Bronchial epithelial cell (primary cell): Measurements from ENCODE around the gene DKK1. TPM values are rescaled to one million over a fixed set of nuclear protein-coding genes. Genes with fewer than 3 reads are reported as not detected.
A peak's percentile ranks its signal among the peaks of the same experiment; 100 is the strongest.

Source experiments
- DNase-seq: peaks from one replicate; pipeline ENCODE4 v3.0.0-alpha.2; 2010; ENCODE audit warnings: low read depth
- FAIRE-seq: peaks from 2 replicates; lab custom pipeline; 2011; peaks lifted over from hg19 to GRCh38; lab: Jason Lieb, UNC
- H3K27me3 ChIP-seq: 2 replicates; pipeline ENCODE4 v1.5.1; 2011; ENCODE audit warnings: low read length; ENCODE audit not compliant: control insufficient read depth, insufficient read depth
- H3K36me3 ChIP-seq: 2 replicates; pipeline ENCODE4 v1.5.1; 2011; ENCODE audit warnings: low read length; ENCODE audit not compliant: control insufficient read depth, insufficient read depth
- H3K4me3 ChIP-seq: 2 replicates; pipeline ENCODE4 v1.5.1; 2011; ENCODE audit warnings: mild to moderate bottlenecking, low read depth, low read length, control low read depth
- total RNA-seq: library from RNA; depleted of rRNA; stranded (reverse); fragments of >200 nt; gene quantifications from 2 replicates; pipeline ENCODE4 v1.2.1, GENCODE V29; 2014
- TF ChIP-seq, protein P1 (sequence below): IDR thresholded peaks from 2 replicates; pipeline ENCODE4 v1.5.1; 2011; ENCODE audit warnings: mild to moderate bottlenecking, moderate library complexity, low read length, control low read depth, inconsistent platforms; ENCODE audit not compliant: insufficient read depth, severe bottlenecking

Gene DKK1
- total RNA-seq, 1 donor from 2014 or later, result 43.7 TPM

DNA sequence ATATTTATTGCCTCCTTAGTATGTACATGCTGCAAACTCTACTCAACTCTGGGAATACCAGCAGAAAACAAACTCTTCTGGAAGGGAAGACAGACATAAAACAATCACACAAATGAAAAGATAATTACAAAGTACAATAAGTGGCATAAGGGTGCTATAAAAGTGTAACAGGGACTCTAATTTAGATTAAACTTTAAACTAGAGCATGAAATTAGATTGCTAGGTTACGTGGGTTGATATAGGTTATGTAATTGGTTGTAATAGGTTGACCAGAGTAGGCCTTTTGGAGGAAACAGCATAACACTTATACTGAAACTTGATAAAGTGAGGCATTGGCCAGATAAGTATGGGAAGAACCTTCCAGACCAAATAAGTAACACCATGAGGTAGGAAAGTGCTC is 26.2 kb upstream of the DKK1 start:
- H3K36me3 ChIP-seq, result no peaks in the 10 kb centered on the region
- TF ChIP-seq, protein P1, sequence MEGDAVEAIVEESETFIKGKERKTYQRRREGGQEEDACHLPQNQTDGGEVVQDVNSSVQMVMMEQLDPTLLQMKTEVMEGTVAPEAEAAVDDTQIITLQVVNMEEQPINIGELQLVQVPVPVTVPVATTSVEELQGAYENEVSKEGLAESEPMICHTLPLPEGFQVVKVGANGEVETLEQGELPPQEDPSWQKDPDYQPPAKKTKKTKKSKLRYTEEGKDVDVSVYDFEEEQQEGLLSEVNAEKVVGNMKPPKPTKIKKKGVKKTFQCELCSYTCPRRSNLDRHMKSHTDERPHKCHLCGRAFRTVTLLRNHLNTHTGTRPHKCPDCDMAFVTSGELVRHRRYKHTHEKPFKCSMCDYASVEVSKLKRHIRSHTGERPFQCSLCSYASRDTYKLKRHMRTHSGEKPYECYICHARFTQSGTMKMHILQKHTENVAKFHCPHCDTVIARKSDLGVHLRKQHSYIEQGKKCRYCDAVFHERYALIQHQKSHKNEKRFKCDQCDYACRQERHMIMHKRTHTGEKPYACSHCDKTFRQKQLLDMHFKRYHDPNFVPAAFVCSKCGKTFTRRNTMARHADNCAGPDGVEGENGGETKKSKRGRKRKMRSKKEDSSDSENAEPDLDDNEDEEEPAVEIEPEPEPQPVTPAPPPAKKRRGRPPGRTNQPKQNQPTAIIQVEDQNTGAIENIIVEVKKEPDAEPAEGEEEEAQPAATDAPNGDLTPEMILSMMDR, result no peak
- DNase-seq, result no peak
- H3K27me3 ChIP-seq, result no peaks in the 10 kb centered on the region
- no peak overlapping the region for H3K4me3 ChIP-seq
- FAIRE-seq, result peak; percentile 66

DNA sequence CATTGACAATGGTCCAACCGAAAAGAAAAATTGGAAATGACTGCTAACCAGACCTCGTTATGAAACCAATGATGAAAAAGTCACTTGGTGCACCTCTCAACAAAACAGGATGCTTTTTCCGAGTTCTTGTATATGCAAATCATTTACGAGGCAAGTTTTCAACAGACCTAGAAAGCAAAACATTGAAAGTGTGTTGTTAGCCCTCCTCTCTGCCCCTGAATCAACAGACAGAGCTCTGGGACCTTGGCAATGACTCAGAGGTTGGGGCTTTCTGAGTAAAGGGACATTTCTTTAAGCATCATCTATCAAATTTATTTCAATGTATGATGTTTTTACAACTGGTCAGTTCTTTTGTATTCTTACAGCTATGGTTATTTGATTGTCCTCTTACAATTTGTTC is 16.3 kb upstream of the DKK1 start:
- FAIRE-seq, result no peak
- TF ChIP-seq, protein P1, result no peak

DNA sequence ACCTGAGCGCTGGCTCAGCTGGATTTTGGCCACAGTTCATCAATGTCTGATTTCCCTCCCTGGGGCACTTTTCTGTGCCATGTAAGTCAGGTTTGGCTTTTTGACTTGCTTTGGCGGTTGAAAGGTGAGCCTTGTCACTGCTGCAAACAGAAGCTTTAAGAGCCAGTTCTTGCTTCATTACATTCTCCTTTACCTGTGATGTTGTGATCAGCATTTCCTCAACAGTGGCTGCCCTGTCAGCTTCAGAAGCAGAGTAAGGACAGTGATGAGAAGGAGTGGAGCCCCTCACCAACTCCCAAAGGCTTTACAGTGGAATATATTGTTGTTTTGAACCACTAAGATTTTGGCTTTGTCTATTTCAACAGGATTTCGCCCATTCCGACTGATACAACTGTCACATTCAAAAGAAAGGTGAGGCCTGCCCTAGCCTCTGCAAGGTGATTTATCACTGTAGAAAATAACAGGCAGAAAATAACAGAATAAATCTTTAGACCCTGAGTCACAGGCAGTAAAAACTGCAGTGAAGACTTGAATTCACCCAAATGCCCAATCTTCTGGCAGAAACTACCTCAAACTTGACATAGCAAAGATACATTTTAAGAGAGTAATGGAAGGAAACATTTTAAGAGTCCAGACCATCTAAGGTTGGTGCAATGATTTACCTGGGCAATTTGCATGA is 13.3 kb upstream of the DKK1 start:
- Histone ChIP-seq H3K27me3 (no peaks in the 10 kb centered on the region), H3K4me3 (no peak overlapping the region), H3K36me3 (no peaks in the 10 kb centered on the region)
- DNase-seq (no peak), FAIRE-seq (no peak)
- TF ChIP-seq, protein P1, result no peak

More for the DNA sequence above, 16.3 kb upstream of the DKK1 start:
- H3K27me3 ChIP-seq, result no peaks in the 10 kb centered on the region
- no peaks in the 10 kb centered on the region for H3K36me3 ChIP-seq
- DNase-seq, result no peak
- no peak overlapping the region for H3K4me3 ChIP-seq

DNA sequence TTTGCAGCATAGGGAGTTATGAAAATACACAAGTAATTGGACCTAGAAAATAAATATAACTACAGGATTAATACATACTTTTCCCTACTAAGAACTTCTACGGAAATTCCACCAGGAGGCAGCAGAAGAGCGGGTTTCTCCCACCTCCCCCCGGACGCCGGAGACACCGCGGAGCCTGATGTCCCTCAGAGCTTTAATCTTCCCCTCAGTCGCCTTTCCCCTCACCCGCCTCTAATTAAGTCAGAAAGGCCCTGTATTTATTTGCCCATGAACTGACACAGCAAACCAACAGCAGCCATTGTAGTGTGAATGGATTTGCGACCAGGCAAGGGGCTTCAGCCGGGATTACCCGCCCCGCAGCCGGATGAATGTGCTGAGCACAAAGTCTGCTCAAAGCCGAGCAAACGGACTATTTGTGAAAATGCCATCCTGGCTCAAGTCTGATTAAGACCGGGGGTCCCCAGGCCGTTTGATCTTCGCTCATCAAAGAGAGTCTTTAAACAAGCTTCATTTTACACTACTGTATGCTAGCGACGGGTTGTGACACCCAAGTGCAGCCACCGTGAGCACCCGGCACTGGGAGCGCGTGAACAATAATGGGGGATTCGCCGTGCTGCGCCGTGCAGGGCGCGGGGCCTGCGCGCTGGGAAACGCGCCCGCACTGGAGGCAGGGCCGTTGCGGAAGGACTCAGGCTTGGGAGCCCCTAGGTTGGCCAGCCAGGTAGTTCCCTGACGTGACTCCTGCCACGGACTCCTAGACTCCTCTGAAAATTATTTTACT is 5.6 kb upstream of the DKK1 start:
- DNase-seq, result peak; percentile 55
- peak overlapping the region; percentile 62 for H3K4me3 ChIP-seq
- H3K36me3 ChIP-seq, result no peaks in the 10 kb centered on the region
- no peak for FAIRE-seq
- no peaks in the 10 kb centered on the region for H3K27me3 ChIP-seq
- TF ChIP-seq, protein P1, result peak; percentile 59

DNA sequence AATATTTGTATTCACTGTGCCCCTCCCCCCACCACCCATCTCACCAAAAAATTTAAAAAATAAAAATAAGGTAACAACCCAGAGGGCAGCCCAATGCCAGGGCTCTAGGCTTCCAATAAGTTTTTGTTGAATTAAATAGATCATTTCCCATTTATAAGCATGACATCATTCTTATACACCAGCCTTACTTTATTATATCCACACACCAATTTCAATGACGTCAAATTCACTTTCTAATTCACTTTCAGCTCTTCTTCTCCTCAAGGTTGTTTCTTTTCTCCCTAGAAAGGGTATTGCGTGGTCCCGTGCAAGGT is 1.2 kb upstream of the DKK1 start:
- no peak for FAIRE-seq
- Histone ChIP-seq H3K27me3 (no peaks in the 10 kb centered on the region), H3K36me3 (no peaks in the 10 kb centered on the region), H3K4me3 (peak overlapping the region; percentile 78)
- TF ChIP-seq, protein P1, result no peak
- no peak for DNase-seq
